HepG2 (cell line): Measurements from ENCODE around the gene MTFR1L.

ENCODE experiments used
- EZH2 ChIP-seq: conservative IDR thresholded peaks from 2 replicates; pipeline ENCODE4 v1.6.1; 2012; ENCODE audit warnings: mild to moderate bottlenecking, low read depth, low read length, moderate library complexity
- REXO4 ChIP-seq: sonication (generic); formaldehyde crosslinking; IDR thresholded peaks from 2 replicates; pipeline ENCODE4 v1.8.0; 2022; ENCODE audit warnings: missing genetic modification reagents, mild to moderate bottlenecking, borderline replicate concordance
- SMC3 ChIP-seq: IDR thresholded peaks from 2 replicates; pipeline ENCODE4 v1.6.1; 2011; ENCODE audit warnings: low read length, improper control_type of control experiment
- ZBTB42 ChIP-seq: sonication (generic); formaldehyde crosslinking; IDR thresholded peaks from 2 replicates; pipeline ENCODE4 v1.5.0; 2020; ENCODE audit warnings: mild to moderate bottlenecking, missing genetic modification reagents
- TF ChIP-seq, protein P1 (sequence below): sonication (generic); formaldehyde crosslinking; IDR thresholded peaks from 2 replicates; pipeline ENCODE4 v1.5.0; 2020; ENCODE audit warnings: mild to moderate bottlenecking, missing genetic modification reagents, moderate library complexity

DNA sequence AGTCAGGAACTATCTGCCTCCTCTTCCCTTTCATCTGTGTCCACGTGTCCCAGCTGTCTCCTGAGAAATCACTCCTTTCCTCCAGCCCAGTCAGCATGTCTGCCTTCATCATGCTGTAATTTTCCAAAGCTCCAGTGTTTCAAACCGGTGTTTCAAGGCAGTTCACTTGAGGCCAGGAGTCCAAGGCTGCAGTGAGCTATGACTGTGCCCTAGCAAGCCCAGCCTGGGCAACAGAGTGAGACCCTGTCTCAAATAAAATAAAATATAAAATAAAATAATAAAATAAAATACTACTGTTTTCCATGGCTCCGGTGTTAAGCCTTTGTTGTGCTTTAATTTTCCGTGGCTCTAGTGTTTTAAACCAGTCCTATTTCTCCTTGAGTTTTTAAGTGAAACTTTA is 27.6 kb upstream of the MTFR1L start:
- no peak for TF ChIP-seq ZBTB42
- no peak for TF ChIP-seq SMC3
- TF ChIP-seq, protein P1, sequence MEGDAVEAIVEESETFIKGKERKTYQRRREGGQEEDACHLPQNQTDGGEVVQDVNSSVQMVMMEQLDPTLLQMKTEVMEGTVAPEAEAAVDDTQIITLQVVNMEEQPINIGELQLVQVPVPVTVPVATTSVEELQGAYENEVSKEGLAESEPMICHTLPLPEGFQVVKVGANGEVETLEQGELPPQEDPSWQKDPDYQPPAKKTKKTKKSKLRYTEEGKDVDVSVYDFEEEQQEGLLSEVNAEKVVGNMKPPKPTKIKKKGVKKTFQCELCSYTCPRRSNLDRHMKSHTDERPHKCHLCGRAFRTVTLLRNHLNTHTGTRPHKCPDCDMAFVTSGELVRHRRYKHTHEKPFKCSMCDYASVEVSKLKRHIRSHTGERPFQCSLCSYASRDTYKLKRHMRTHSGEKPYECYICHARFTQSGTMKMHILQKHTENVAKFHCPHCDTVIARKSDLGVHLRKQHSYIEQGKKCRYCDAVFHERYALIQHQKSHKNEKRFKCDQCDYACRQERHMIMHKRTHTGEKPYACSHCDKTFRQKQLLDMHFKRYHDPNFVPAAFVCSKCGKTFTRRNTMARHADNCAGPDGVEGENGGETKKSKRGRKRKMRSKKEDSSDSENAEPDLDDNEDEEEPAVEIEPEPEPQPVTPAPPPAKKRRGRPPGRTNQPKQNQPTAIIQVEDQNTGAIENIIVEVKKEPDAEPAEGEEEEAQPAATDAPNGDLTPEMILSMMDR (CRISPR knock-in tag) = no peak
- TF ChIP-seq REXO4 (CRISPR knock-in tag) = no peak
- no peak for TF ChIP-seq EZH2
